ENCODE data around the gene GPRC5B.

The GPRC5B gene

DNA sequence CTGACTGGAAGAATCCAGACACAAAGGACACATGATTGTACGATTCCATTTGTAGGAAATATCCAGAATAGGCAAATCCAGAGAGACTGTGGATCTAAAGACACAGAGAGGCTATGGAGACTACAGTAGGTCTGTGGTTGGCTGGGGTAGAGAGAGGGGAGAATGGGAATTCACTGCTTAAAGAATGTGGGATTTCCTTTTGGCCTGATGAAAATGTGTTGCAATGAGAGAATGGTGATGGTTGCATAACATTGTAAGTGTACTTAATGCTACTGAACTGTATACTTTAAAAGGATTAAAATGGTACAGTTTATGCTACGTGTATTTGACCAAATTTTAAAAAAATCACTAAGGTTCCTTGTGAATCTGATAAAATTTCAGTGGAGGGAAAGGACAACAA, 62.1 kb downstream of the GPRC5B start:
- no peak for DNase-seq (ENCODE audit: low read depth in 2 of 2, low spot score in 1 of 2)

DNA sequence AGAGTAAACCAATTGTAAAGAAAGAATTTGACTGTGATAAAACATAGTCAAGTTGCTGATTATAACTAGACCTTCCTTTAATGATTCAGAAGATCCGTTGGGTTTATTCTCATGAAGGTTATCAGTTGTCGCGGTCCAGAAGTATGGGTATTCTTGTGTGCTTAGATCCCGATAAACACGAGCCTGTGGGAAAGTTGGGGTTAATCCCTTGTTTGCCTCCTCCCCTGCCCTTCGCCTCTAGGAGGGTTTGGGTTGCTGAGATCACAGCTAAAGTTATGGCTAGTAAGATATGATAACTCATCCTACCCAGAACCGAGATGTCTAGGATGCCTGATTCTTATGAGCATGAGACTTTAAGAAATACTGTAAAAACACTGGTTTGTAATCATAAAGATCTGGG, 66.8 kb downstream of the GPRC5B start:
- DNase-seq (ENCODE audit: low read depth in 2 of 2, low spot score in 1 of 2) = no peak

DNA sequence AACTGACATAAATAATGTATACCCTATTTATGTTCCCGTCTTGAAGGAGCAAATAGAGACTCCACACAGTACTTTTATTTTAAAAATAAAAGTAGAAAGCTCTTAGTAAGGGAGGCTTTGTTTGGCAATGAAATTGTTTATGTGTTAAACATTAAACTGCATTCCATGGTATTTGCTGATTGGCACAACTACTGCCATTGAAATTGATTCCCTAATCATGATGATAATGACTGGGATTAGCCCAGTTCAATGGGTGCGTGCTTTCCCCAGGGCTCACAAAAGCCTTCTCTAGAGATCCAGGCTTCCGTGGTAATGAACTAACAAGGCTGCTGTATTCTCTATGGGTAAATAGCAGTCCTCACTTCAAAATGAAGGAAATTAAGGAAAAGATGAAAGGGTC, 67.5 kb downstream of the GPRC5B start:
- no peak for DNase-seq (ENCODE audit: low read depth in 2 of 2, low spot score in 1 of 2)

DNA sequence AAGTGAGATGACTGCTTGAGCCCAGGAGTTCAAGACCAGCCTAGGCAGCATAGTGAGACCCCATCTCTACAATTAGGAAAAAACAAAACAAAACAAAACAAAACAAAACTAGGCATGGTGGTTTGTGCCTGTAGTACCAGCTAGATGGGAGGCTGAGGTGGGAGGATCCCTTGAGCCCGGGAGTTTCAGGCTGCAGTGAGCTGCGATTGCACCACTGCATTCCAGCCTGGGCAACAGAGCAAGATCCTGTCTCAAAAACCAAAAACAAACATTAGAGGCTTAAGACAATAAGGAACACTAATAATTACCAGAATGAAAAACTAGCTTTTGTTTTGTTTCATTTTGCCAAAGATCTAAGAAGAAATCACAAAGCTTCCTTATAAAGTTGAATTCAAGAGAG, 69.2 kb downstream of the GPRC5B start:
- no peak for DNase-seq (ENCODE audit: low read depth in 2 of 2, low spot score in 1 of 2)

DNA sequence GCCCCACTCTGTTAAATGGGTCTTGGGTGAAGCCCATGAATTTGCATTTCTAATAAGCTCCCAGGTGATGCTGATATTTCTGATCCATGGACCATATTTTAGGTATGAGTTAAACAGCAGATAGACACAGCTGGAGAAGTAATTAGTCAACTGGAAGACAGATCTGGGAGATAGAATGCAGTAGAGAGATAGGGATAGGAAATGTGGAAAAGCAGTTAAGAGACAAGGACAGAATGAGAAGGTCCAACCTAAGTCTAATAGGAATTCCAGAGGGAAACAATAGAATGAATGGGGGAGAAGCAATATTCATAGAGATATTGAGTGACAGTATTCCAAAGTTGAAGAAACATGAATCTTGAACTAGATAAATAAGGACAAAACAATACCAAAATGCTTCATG, 71.7 kb downstream of the GPRC5B start:
- DNase-seq (ENCODE audit: low read depth in 2 of 2, low spot score in 1 of 2) = no peak

DNA sequence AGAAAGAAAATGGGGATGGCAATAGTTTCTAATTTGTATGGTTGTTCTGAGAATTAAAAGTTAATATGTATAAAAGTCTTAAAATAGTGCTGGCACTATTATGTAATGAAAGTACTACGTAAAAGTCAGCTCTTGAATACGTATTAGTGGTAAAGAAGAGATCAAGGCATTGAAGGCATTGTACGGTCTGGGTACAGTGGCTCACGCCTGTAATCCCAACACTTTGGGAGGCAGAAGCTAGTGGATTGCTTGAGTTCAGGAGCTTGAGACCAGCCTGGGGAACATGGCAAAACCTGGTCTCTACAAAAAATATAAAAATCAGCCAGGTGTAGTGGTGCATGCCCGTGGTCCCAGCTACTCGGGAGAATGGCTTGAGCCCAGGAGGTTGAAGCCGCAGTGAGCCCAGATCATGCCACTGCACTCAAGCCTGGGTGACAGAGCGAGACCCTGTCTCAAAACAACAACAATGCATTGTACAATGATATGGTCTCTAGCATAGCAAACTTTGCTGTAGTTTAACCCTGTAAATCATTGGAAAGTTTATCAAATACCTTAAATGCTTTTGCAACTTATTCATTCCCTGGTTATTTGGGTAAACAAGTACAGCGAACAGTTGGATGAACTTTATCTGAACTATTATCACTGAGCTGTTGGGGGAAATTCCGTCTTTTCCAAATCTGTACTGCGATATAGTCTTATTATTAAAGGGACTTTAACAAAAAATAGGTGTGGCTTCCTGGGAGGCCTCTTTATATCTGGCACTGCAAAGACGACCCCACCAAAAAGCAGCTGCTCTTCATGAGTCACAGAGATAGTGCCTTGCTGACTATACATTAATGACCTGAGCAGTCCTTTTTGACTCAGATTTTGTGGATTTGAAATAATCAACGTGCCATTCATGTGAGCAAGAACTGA, 73.6 kb downstream of the GPRC5B start:
- no peak for DNase-seq (ENCODE audit: low read depth in 2 of 2, low spot score in 1 of 2)

DNA sequence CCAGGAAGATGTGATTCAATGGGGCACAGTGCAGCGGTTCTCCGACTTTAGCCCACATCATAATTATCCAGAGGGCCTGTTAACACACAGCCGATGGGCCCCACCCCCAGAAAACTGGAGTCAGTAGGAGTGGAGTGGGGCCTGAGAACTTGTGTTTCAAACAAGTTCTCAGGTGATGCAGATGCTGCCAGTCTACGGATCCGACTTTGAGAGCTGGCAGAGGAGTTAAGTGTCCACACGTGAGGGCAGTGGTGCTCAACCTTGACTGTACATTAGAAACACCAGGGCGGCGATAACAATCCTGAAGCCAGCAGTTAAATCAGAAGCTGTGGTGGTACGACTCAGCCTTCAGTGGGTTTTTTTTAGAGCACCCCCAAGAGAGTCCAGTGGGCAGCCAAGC, 75.0 kb downstream of the GPRC5B start:
- no peak for DNase-seq (ENCODE audit: low read depth in 2 of 2, low spot score in 1 of 2)

DNA sequence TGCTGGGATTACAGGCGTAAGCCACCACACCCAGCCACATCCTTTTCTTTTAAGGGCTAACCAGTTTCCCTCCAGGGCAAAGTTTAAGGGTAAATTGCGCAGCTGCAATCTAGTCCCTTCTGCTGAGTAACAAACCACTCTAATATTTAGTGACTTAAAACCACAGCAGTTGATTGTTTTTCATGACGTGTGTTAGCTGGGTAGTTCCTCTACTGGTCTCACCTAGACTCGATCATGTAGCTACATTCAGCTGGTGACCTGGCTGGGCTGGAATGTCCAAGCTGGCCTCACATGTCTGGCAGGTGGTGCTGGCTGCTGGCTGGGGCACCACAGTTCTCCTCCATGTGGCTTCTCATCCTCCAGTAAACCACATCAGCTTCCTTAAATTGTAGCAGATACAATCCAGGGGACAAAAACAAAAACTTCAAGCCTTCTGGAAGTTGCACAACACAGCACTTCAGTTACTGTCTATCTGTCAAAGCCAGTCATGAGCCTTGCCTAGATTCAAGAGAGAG, 75.5 kb downstream of the GPRC5B start:
- no peak for DNase-seq (ENCODE audit: low read depth in 2 of 2, low spot score in 1 of 2)

DNA sequence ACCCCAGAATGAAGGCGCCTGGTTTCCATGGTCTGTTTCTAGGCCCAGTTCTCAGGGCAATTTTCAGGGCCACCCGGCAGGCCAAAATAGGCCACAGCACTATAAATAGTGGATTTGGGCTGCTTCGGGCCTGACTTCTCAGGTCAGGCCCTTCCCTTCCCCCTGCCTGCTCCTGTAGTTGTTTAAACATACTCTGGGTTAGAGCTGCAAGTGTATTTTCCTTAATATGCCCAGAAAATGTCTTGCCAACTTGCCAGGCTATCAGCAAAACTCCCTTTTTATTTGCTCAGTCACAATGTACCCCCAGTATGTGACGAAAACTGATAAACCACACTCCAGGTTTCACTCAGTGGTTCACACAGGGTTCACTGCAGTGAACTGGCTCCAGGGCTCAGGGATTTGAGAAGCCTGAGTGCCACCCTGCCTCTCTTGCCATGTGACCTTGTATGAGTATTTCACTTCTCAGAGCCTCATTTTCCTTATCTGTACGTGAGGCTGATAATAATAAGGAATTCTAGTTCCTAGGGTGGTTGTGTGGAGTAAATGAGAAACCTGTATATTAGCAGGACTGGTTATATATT, 76.5 kb downstream of the GPRC5B start:
- no peak for DNase-seq (ENCODE audit: low read depth in 2 of 2, low spot score in 1 of 2)
